Measurements from ENCODE around the gene GET4. TPM values are rescaled to one million over a fixed set of nuclear protein-coding genes. Genes with fewer than 3 reads are reported as not detected.

GET4 gene
- total and polyA plus RNA-seq, 2 of the 4 experiments (the other 2 are of a cell fraction): 11.3 to 30.9 TPM

DNA sequence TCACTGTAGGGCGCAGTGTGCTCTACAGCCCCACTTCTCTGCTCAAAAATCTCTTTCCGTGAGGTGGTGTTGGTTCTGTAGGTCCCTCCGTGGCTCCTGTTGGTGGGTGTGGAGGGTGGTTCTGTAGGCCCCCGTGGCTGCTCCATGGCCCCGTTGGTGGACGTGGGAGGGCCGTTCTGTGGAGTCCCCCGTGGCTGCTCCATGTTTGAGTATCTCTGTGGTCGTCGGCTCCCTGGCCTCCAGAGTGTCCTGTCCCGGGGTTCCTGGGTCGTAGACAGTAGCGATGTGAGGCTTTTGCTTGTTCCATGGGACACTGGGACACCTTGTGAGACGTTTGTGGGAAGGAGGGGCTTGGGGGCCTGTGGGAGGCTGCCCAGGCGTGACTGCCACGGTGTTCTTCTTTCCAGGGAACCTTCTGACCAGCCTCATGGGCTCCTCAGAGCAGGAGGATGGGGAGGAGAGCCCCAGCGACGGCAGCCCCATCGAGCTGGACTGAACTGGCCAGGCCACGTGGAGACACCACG lies 18.6 kb downstream of the GET4 start:
- Histone ChIP-seq H3K4me1 (ENCODE audit: control insufficient read depth, insufficient read depth, low read length) (no peaks in the 10 kb centered on the region), H3K56ac (ENCODE audit: extremely low read depth, insufficient read depth, low read length) (no peak overlapping the region), H2BK5ac (ENCODE audit: low read depth, low read length, poor library complexity, severe bottlenecking) (no peak overlapping the region), H3K23ac (ENCODE audit: low read depth, low read length) (no peak overlapping the region), H4K5ac (ENCODE audit: low read depth, low read length) (no peak overlapping the region), H3K27ac (ENCODE audit: insufficient read depth, low read length) (no peak overlapping the region), H2AFZ (replicated peaks; ENCODE audit: low read length, poor library complexity) (no peak overlapping the region), H3K36me3 (ENCODE audit: control insufficient read depth, insufficient read depth, low read length) (peaks cover 56% of the 10 kb centered on the region), H2BK120ac (ENCODE audit: low read depth, low read length) (no peak overlapping the region), H3K4ac (ENCODE audit: low read depth, low read length) (no peak overlapping the region), H3K14ac (replicated peaks; ENCODE audit: low read depth, low read length) (no peak overlapping the region), H2AK5ac (ENCODE audit: low read depth, low read length) (no peak overlapping the region), H3K9ac (ENCODE audit: low read depth, low read length) (no peak overlapping the region), H3K18ac (ENCODE audit: low read depth, low read length) (no peak overlapping the region), H3K4me3 (ENCODE audit: insufficient read depth, low read depth, low read length) (no peak overlapping the region), H4K8ac (ENCODE audit: low read depth in 2 of 2, low read length in 2 of 2) (no peak overlapping the region), H2AK9ac (replicated peaks; ENCODE audit: low read depth, low read length, poor library complexity) (no peak overlapping the region), H3K27me3 (ENCODE audit: control insufficient read depth, insufficient read depth, low read length) (no peaks in the 10 kb centered on the region), H4K20me1 (ENCODE audit: insufficient read depth, low read length) (peaks cover 13% of the 10 kb centered on the region; the same call in 1 of the 2 replicates), H4K91ac (ENCODE audit: insufficient read depth, low read depth, low read length) (no peak overlapping the region), H2BK15ac (ENCODE audit: low read depth, low read length) (no peak overlapping the region), H3K9me3 (ENCODE audit: control insufficient read depth, insufficient read depth, low read length) (no peaks in the 10 kb centered on the region), H3K4me2 (ENCODE audit: low read depth, low read length) (no peak overlapping the region), H3K9me1 (ENCODE audit: insufficient read depth, low read length) (0 out of 2 replicates have a peak, but pooled peaks cover 5% of the 10 kb centered on the region), H2BK20ac (ENCODE audit: low read depth, low read length) (no peak overlapping the region), H3K79me1 (ENCODE audit: low read depth in 1 of 2, low read length in 2 of 2) (peaks cover 3 to 13% of the 10 kb centered on the region in 2 experiments)
- dilution Hi-C loops (cut with HindIII; ENCODE audit: low sequenced_read_pairs, unreplicated experiment): no loop called here
- in situ Hi-C loops (cut with MboI; ENCODE audit: low sequenced_read_pairs): no loop called here
- DNase-seq: no peak
- CTCF ChIA-PET: no interaction called here
- intact Hi-C loops (cut with micrococcal nuclease): no loop called here
- BruUV-seq (replicated peaks): no TSS peak
- no peak for ATAC-seq (ENCODE audit: low read depth)
- TF ChIP-seq FOS (IDR thresholded peaks at IDR 0.05; ENCODE audit: low read depth, low read length) (no peak), RCOR1 (IDR thresholded peaks at IDR 0.05; ENCODE audit: insufficient replicate concordance, low read length) (no peak), RFX5 (IDR thresholded peaks at IDR 0.05; ENCODE audit: low read depth, low read length) (no peak), CHD1 (IDR thresholded peaks at IDR 0.05; ENCODE audit: low read depth, low read length) (no peak), MAZ (IDR thresholded peaks at IDR 0.05; ENCODE audit: borderline replicate concordance, low read depth, low read length) (no peak), CEBPB (IDR thresholded peaks at IDR 0.05; ENCODE audit: low read depth, low read length) (no peak), POLR2A (IDR thresholded peaks at IDR 0.05; ENCODE audit: low read depth, low read length) (no peak), RAD21 (IDR thresholded peaks at IDR 0.05; ENCODE audit: low read length) (no peak), MXI1 (IDR thresholded peaks at IDR 0.05; ENCODE audit: borderline replicate concordance, low read depth, low read length) (no peak), NFE2L2 (IDR thresholded peaks at IDR 0.05; ENCODE audit: low read depth, low read length) (no peak), MAFK (IDR thresholded peaks at IDR 0.05; ENCODE audit: low read depth, low read length) (no peak), SMC3 (IDR thresholded peaks at IDR 0.05; ENCODE audit: low read depth, low read length) (no peak), BHLHE40 (IDR thresholded peaks at IDR 0.05; ENCODE audit: low read depth, low read length) (no peak)
- TF ChIP-seq, protein P1, sequence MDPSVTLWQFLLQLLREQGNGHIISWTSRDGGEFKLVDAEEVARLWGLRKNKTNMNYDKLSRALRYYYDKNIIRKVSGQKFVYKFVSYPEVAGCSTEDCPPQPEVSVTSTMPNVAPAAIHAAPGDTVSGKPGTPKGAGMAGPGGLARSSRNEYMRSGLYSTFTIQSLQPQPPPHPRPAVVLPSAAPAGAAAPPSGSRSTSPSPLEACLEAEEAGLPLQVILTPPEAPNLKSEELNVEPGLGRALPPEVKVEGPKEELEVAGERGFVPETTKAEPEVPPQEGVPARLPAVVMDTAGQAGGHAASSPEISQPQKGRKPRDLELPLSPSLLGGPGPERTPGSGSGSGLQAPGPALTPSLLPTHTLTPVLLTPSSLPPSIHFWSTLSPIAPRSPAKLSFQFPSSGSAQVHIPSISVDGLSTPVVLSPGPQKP (IDR thresholded peaks at IDR 0.05; ENCODE audit: borderline replicate concordance, low read depth, low read length): no peak
- TF ChIP-seq, protein P2, sequence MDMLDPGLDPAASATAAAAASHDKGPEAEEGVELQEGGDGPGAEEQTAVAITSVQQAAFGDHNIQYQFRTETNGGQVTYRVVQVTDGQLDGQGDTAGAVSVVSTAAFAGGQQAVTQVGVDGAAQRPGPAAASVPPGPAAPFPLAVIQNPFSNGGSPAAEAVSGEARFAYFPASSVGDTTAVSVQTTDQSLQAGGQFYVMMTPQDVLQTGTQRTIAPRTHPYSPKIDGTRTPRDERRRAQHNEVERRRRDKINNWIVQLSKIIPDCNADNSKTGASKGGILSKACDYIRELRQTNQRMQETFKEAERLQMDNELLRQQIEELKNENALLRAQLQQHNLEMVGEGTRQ (IDR thresholded peaks at IDR 0.05; ENCODE audit: low read depth, low read length): no peak
- TF ChIP-seq, protein P3, sequence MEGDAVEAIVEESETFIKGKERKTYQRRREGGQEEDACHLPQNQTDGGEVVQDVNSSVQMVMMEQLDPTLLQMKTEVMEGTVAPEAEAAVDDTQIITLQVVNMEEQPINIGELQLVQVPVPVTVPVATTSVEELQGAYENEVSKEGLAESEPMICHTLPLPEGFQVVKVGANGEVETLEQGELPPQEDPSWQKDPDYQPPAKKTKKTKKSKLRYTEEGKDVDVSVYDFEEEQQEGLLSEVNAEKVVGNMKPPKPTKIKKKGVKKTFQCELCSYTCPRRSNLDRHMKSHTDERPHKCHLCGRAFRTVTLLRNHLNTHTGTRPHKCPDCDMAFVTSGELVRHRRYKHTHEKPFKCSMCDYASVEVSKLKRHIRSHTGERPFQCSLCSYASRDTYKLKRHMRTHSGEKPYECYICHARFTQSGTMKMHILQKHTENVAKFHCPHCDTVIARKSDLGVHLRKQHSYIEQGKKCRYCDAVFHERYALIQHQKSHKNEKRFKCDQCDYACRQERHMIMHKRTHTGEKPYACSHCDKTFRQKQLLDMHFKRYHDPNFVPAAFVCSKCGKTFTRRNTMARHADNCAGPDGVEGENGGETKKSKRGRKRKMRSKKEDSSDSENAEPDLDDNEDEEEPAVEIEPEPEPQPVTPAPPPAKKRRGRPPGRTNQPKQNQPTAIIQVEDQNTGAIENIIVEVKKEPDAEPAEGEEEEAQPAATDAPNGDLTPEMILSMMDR (conservative IDR thresholded peaks at IDR 0.05; ENCODE audit: low read depth, low read length): no peak
- POLR2A ChIA-PET (ENCODE audit: unreplicated experiment): no interaction called here
- 95% methylated on average over 7 of the region's 21 CpGs; no CpG with 5 or more reads in 1 of the 2 experiments for WGBS, 2 experiments (ENCODE audit: extremely low coverage in 2 of 2, insufficient read length in 1 of 2)

All from IMR-90 (cell line).